Upper lobe of left lung (tissue), 4 donors: ENCODE measurements around the gene TMEM135.

Source experiments
- CTCF ChIP-seq, 6 experiments: fragments of 450-650 bp in 4 of 6; fragments of 200-600 bp in 2 of 6; sonication (generic) in 2 of 6; IDR thresholded peaks; one replicate each; pipeline ENCODE4 v1.5.1; 2016 to 2019; ENCODE audit warnings: antibody characterized with exemption in 6 of 6
- EP300 ChIP-seq, 4 donors: sonication (generic); formaldehyde crosslinking; IDR thresholded peaks; one replicate each; pipeline ENCODE4 v1.5.1; 2017; ENCODE audit warnings: antibody characterized with exemption in 4 of 4, control low read depth in 2 of 4
- POLR2A ChIP-seq, 4 donors: fragments of 450-650 bp; IDR thresholded peaks; one replicate each; pipeline ENCODE4 v1.5.1; 2016 to 2017; ENCODE audit warnings: antibody characterized with exemption in 4 of 4, mild to moderate bottlenecking in 2 of 4
- POLR2AphosphoS5 ChIP-seq, 2 donors: sonication (generic); formaldehyde crosslinking; IDR thresholded peaks; one replicate each; pipeline ENCODE4 v1.5.1; 2017; ENCODE audit warnings: antibody characterized with exemption in 2 of 2

DNA sequence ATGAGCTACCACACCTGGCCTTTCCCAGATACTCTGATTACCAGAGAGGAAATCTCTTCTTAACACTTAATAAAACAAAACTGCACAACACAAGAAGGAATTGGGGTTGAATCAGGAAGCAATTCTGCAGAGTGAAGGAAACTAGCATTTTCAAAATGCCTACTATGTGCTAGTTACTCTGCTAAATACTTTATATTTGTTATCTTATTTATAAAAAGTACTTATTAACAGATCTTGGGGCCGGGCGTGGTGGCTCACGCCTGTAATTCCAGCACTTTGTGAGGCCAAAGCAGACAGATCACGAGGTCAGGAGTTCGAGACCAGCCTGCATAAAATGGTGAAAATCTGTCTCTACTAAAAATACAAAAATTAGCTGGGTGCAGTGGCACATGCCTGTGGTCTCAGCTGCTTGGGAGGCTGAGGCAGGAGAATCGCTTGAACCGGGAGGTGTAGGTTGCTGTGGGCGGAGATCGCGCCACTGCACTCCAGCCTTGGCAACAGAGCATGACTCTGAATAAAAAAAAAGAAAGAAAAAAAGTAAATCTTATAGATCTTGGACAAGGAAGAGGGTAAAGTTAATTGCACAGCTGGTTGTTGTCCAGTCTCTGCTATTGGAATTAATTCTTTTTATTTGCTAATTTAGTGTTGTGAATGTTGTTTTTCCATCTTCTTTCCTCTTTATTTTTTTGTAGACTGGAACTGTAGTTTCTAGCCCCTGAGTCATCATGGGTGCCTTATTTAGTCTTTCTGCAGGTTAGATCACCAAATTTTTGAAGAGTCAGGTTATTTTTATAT is 22.1 kb downstream of the TMEM135 start:
- TF ChIP-seq POLR2A (IDR thresholded peaks at IDR 0.05): no peak
- TF ChIP-seq CTCF (IDR thresholded peaks at IDR 0.05): no peak
- no peak for TF ChIP-seq EP300 (IDR thresholded peaks at IDR 0.05)
- TF ChIP-seq POLR2AphosphoS5 (IDR thresholded peaks at IDR 0.05): no peak
